Esophagus muscularis mucosa (tissue), 4 donors: Measurements from ENCODE around the gene SOBP. TPM values are rescaled to one million over a fixed set of nuclear protein-coding genes. Genes with fewer than 3 reads are reported as not detected.

Experiments
- DNase-seq: peaks from one replicate; pipeline ENCODE4 v3.0.0-alpha.2; 2017; ENCODE audit errors: extremely low spot score
- H3K27ac ChIP-seq, 4 donors: fragments of 200-600 bp; sonication (generic); replicated peaks in 1 of 4; 1 replicate in 3 of 4; 2 replicates in 1 of 4; pipeline ENCODE4 v1.5.1; 2016 to 2019; ENCODE audit warnings: mild to moderate bottlenecking in 1 of 4
- H3K27me3 ChIP-seq, 4 donors: fragments of 200-600 bp; sonication (generic); one replicate each; pipeline versions ENCODE4 v1.5.1 to v1.6.0; 2016 to 2019
- H3K36me3 ChIP-seq, 4 donors: fragments of 200-600 bp; sonication (generic); one replicate each; pipeline ENCODE4 v1.5.1; 2016 to 2019
- H3K4me1 ChIP-seq, 4 donors: fragments of 200-600 bp; sonication (generic); one replicate each; pipeline ENCODE4 v1.5.1; 2016 to 2019
- H3K4me3 ChIP-seq, 4 donors: fragments of 200-600 bp; sonication (generic); 1 replicate in 2 of 4; 2 replicates in 2 of 4; pipeline ENCODE4 v1.5.1; 2016 to 2019; ENCODE audit warnings: mild to moderate bottlenecking in 4 of 4, moderate library complexity in 1 of 4
- H3K9me3 ChIP-seq, 4 donors: fragments of 200-600 bp; sonication (generic); 1 replicate in 3 of 4; 2 replicates in 1 of 4; pipeline ENCODE4 v1.5.1; 2016 to 2019
- CTCF ChIP-seq, 3 experiments: fragments of 200-600 bp in 2 of 3; fragments of 450-650 bp in 1 of 3; sonication (generic) in 2 of 3; IDR thresholded peaks; one replicate each; pipeline ENCODE4 v1.5.1; 2017 to 2019; ENCODE audit warnings: antibody characterized with exemption in 3 of 3, mild to moderate bottlenecking in 2 of 3, moderate library complexity in 1 of 3
- EP300 ChIP-seq: sonication (generic); formaldehyde crosslinking; IDR thresholded peaks from one replicate; pipeline ENCODE4 v1.6.1; 2017; ENCODE audit warnings: antibody characterized with exemption
- POLR2A ChIP-seq: fragments of 450-650 bp; IDR thresholded peaks from one replicate; pipeline ENCODE4 v1.6.1; 2017; ENCODE audit warnings: antibody characterized with exemption, moderate library complexity, mild to moderate bottlenecking, low read depth
- POLR2AphosphoS5 ChIP-seq, 2 donors: sonication (generic); formaldehyde crosslinking; IDR thresholded peaks; one replicate each; pipeline ENCODE4 v1.6.1; 2017; ENCODE audit warnings: antibody characterized with exemption in 2 of 2
- WGBS: methylation state at CpG from one replicate; pipeline ENCODE4 v1.1.5; 2018; 5-methylcytosine and 5-hydroxymethylcytosine counted together
- intact Hi-C: fragments of 100-400 bp; cut with DNase I; formaldehyde crosslinking; loops from one replicate; pipeline ENCODE4 v1.15.1; 2023
- total RNA-seq, 4 donors: library from RNA; depleted of rRNA; stranded (reverse); fragments of >200 nt; gene quantifications; one replicate each; pipeline versions ENCODE4 v1.1.0 to v1.2.1, GENCODE V29; 2016

Gene SOBP
- total RNA-seq, 4 donors from 2014 or later, result 18.6 to 44.1 (median 27.6) TPM

GRCh38 chr6:107642095-107642860 lies 152.4 kb downstream of the SOBP start:
- peaks cover 27 to 32% (median 31%) of the 10 kb centered on the region in 4 donors for H3K4me1 ChIP-seq
- H3K4me3 ChIP-seq, result no peak overlapping the region
- DNase-seq, result no peak
- intact Hi-C loops, result no loop called here
- no peaks in the 10 kb centered on the region for H3K27me3 ChIP-seq
- no peaks in the 10 kb centered on the region for H3K9me3 ChIP-seq
- TF ChIP-seq POLR2AphosphoS5 (IDR thresholded peaks at IDR 0.05) (no peak), POLR2A (no peak), EP300 (no peak), CTCF (IDR thresholded peaks at IDR 0.05) (no peak)
- H3K27ac ChIP-seq, result no peak overlapping the region
- 70% methylated on average over 3 of the region's 3 CpGs for WGBS
- H3K36me3 ChIP-seq, result no peaks in the 10 kb centered on the region

- TF ChIP-seq POLR2A (no peak), POLR2AphosphoS5 (IDR thresholded peaks at IDR 0.05) (no peak), EP300 (no peak), CTCF (IDR thresholded peaks at IDR 0.05) (no peak)
- 80% methylated on average over 3 of the region's 3 CpGs for WGBS
- Histone ChIP-seq H3K4me3 (no peak overlapping the region), H3K27ac (no peak overlapping the region), H3K36me3 (no peaks in the 10 kb centered on the region), H3K4me1 (peaks cover 27 to 32% (median 31%) of the 10 kb centered on the region in 4 donors), H3K27me3 (no peaks in the 10 kb centered on the region), H3K9me3 (no peaks in the 10 kb centered on the region)
- no peak for DNase-seq
- intact Hi-C loops, result no loop called here
Observed at GRCh38 chr6:107642861-107643328, 153.0 kb downstream of the SOBP start.

GRCh38 chr6:107644513-107644912 lies 154.6 kb downstream of the SOBP start:
- no peak overlapping the region for H3K4me3 ChIP-seq
- TF ChIP-seq POLR2AphosphoS5 (IDR thresholded peaks at IDR 0.05) (no peak), CTCF (IDR thresholded peaks at IDR 0.05) (no peak), EP300 (no peak), POLR2A (no peak)
- no peaks in the 10 kb centered on the region for H3K27me3 ChIP-seq
- 94% methylated on average over 1 of the region's 1 CpG for WGBS
- peaks cover 27 to 32% (median 31%) of the 10 kb centered on the region in 4 donors for H3K4me1 ChIP-seq
- intact Hi-C loops, result no loop called here
- DNase-seq, result no peak
- no peaks in the 10 kb centered on the region for H3K9me3 ChIP-seq
- no peak overlapping the region for H3K27ac ChIP-seq
- H3K36me3 ChIP-seq, result no peaks in the 10 kb centered on the region

GRCh38 chr6:107645740-107646139 lies 155.8 kb downstream of the SOBP start:
- no peak overlapping the region for H3K4me3 ChIP-seq
- TF ChIP-seq POLR2AphosphoS5 (IDR thresholded peaks at IDR 0.05) (no peak), CTCF (IDR thresholded peaks at IDR 0.05) (no peak)
- H3K36me3 ChIP-seq, result no peaks in the 10 kb centered on the region
- peaks cover 27 to 32% (median 30%) of the 10 kb centered on the region in 4 donors for H3K4me1 ChIP-seq
- peak overlapping the region in 1 of 4 donors; percentile 14 for H3K27ac ChIP-seq
- WGBS, result 88% methylated on average over 4 of the region's 4 CpGs
- H3K27me3 ChIP-seq, result no peaks in the 10 kb centered on the region
- intact Hi-C loops, result no loop called here
- no peak for DNase-seq
- no peaks in the 10 kb centered on the region for H3K9me3 ChIP-seq
